NCI-H2196 (cell line): ENCODE measurements around the gene EMP3.
A peak's percentile ranks its signal among the peaks of the same experiment; 100 is the strongest.
"Not testable (repeated sequence)": the region's sequence is repeated elsewhere in the genome, so short reads cannot be mapped to it uniquely, and the experiment has no call there.

Source experiments
- DNase-seq: peaks from one replicate; lab custom pipeline; 2025; ENCODE audit not compliant: unreplicated experiment; lab: John Stamatoyannopoulos, UW

The EMP3 gene

DNA sequence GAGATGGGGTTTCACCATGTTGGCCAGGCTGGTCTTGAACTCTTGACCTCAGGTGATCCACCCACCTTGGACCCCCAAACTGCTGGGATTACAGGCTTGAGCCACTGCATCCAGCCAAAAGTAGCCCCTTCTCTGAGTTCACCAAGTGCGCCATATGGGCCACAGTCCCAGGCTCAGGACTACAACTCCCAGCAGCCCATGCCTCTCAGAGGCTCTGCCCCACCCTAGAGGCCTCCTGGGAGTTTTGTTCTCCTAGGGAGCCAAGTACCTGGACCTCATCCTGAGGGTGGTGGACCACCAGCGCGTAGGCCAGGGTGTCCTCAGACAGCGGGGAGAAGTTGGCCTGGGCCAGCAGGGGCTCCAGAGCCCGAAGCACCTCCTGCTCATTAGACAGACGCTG, 19.5 kb downstream of the EMP3 start:
- DNase-seq, result no peak

DNA sequence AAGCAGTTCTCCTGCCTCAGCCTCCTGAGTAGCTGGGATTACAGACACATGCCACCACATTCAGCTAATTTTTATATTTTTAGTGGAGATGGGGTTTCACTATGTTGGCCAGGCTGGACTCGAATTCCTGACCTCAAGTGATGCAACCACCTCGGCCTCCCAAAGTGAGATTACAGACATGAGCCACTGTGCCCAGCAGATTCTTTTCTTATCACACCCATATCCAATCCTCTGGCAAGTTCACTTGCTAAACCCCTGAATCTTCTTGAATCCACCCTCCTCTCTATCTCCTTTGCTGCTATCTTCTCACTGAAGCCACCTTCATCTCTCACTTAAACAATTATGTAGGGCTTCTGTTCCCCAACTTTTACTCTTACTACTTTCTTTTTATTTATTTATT, 20.8 kb downstream of the EMP3 start:
- no peak for DNase-seq

DNA sequence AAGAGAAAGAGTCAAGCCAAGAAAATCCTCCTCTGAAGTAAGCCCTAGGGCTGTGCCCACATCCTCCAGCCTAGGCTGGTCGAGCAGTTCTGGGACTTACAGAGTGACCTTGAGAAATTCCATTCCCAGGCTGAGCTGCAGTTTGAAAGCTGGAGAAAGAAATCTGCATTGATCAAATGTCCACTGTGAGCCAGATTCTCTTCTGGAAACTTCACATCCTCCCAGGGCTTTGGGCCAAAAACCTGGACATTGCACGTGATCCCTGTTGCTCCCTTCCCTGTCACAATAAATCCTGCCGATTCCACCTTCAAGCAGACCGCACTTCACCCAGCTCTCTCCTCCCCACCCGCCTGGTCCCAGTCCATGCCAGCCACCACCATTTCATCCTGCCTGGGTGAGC, 22.7 kb downstream of the EMP3 start:
- no peak for DNase-seq

DNA sequence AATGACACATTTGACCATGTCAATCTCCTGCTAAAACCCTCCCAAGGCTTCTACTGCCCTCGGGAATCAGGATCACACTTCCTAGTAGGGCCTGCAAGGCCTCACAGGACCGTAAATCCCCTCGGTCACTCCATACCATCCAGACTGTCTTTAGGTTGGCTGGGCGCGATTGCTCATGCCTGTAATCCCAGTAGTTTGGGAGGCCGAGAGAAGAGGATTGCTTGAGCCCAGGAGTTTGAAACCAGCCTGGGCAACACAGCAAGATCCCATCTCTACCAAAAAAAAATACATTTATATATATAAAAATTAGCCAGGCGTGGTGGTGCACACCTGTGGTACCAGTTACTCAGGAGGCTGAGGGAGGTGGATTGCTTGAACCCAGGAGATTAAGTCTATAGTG, 23.4 kb downstream of the EMP3 start:
- DNase-seq, result no peak

DNA sequence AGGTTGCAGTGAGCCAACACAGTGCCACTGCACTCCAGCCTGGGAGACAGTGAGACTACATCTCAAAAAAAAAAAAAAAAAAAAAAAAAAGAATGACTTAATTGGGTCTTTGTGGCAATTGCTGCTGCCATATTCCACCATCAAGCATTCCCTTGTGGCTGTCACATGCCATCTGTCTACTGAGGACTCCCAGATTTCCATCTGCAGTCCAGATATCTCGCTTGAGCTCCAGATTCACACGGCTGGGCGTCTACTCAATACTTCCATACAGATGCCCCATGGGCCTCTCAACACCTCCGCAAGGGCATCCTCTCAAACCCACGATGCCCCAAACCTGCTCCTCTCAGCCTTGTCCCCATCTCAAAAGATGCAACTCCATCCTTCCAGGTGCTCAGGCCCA, 25.5 kb downstream of the EMP3 start:
- no peak for DNase-seq

DNA sequence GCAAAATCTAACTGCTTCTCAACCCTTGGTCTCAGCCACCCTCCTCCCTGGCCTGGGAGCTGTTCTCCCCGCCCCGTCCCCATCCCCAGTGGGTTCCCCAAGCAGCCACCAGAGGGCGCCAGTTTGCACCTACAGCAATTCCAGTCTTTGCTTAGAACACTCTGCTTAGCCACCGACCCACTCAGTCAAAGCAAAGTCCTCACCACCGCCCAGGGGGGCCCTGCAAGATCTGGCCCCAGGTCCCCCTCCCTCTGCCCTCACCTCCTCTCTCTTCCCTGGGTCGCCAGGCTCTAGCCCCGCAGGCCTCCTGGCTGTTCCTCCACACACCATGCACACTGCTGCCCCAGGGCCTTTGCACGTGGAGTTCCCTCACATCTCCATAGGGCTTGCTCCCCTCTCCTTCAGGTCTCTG, 26.0 kb downstream of the EMP3 start:
- DNase-seq, result peak; percentile 82

DNA sequence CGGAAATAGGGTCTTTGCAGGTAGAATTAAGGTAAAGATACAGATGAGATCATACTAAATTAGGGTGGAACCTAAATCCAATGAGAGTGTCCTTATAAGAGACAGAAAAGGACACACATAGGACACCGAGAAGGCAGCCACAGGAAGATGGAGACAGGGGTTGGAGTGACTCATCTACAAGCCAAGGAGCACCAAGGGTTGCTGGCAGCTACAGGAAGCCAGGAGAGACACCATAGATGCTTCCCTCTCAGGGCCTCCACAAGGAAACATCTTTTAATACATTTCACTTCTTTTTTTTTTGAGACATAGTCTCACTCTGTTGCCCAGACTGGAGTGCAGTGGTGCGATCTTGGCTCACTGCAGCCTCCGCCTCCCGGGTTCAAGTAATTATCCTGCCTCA, 28.3 kb downstream of the EMP3 start:
- DNase-seq, result no peak

DNA sequence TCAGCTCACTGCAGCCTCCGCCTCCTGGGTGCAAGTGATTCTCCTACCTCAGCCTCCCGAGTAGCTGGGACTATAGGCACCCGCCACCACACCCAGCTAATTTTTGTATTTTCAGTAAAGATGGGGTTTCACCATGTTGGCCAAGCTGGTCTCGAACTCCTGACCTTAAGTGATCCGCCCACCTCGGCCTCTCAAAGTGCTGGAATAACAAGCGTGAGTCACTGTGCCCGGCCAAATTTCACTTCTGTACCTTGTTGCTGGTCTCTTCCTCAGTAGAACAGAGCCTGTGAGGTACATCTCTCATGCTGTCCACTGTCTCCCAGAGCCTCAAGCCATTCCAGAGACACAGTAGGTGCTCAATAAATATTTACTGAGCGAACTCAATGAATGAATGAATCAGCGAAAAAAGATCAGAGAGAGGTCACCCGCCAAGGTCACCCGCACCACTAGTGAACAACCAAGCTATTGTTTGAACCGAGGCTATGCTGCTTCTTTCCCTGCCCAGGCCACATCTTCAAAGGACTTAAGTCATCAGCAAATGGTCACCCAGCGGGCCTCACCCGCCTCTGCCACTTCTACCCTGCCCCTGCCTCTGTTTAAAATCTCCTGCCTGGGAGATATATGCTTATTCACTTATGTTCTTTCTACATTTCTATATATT, 29.1 kb downstream of the EMP3 start:
- no peak for DNase-seq

DNA sequence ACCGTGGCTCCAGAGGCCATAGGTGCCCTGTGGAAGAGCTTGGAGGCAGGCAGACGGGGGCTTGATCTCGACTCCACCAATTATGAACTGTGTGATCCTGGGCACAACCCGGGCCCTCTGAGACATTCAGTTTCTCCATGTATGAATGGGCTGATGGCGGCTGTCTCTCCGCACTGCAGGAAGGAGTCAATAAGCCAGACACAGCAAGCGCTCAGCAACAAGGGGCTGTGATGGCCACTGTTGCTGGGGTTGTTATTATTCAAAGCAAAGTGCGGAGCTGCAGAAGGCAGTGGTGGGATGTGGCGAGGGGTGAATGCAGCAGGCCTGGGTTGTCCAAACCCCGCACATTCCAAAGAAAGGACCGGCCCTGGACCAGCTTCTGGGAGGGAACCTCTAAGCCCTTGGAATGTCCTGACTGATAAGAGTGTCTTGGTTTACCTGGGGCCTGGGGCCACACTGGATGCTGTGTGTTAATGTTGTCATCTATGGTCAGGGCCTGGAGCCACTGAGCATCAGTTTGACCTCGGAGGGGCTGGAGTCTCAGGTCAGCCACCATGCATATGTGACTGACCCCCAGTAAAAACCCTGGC, 30.1 kb downstream of the EMP3 start:
- no peak for DNase-seq

DNA sequence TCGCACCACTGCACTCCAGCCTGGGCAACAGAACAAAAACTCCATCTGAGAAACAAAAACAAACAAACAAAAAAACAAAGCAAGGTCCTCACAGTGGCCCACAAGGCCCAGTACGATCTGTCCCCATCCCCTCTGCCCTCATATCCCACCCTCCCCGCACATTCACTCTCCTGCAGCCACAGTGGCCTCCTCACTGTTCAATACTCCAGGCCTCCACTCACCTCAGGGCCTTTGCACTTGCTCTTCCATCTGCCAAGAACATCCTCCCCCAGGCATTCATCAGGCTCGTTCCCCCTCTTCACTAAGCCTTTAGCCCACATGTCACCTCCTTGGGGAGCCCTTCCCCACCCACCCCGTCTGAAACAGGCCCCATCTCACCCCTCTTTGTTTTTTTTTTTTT, 33.8 kb downstream of the EMP3 start:
- DNase-seq, result no peak

DNA sequence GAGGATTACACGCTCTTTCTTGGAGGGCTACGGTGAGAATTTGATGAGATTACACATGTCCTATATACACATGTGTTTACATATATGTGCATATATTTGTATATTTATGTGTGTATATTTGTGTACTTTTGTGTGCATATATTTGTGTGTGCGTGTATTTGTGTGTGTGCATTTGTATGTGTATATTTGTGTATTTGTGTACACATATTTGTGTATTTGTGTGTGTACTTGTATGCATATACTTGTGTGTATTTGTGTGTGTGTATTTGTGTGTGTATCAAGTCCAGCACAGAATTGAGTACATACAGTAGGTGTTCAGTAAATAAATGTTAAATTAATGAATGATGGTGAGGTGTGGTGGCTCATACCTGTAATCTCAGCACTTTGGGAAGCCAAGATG, 36.6 kb downstream of the EMP3 start:
- no peak for DNase-seq

DNA sequence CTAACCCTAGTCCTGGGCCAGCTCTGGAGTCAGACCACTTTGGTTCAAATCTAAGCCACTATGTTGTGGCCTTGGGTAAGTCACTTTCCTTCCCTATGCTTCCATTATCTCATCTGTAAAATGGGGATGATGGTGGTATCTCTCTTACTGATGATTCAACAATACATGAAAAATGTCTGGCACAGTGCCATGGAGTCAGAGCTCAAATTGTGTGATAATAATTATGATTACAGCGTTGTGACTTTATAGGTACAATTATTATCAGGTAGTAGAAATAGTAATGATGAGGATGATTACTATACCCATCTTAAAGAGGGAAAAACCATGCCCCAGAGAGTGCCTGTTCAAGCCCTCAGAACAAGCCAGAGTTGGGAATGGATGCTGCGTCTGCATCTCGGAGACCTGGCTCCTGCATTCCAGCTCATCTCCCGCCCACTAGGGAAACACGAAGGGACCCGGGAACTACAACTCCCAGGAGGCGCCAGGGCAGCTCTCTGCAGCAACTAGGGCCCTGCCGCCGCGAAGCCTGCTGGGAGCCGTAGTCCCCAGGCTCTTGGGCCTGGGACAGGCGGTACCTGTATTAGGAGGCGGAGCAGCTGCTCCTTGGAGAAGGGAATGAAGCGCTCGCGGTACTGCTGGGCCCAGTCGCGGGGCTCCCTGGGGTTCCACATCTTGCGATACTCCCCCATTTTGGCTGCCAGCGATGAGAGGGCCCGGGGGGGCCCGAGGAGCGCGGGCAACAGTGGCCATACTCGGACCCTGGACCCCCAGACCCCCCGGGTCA, 37.6 kb downstream of the EMP3 start:
- peak; percentile 98 for DNase-seq

DNA sequence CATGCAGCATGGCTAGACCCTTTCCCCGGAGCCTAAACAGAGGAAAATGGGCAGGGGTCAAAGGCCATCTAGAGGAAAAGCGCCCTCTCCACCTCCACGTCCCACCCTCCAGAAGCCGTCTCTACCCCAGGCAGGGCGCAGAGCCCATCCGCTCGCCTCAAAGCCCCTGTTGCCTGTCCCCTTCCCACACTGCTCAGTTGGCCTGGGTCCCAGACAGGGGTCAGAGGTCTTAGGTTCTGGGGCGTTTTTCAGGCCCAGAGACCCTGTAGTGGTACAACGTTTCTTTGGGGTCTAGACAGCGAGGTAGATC, 38.1 kb downstream of the EMP3 start:
- no peak for DNase-seq

DNA sequence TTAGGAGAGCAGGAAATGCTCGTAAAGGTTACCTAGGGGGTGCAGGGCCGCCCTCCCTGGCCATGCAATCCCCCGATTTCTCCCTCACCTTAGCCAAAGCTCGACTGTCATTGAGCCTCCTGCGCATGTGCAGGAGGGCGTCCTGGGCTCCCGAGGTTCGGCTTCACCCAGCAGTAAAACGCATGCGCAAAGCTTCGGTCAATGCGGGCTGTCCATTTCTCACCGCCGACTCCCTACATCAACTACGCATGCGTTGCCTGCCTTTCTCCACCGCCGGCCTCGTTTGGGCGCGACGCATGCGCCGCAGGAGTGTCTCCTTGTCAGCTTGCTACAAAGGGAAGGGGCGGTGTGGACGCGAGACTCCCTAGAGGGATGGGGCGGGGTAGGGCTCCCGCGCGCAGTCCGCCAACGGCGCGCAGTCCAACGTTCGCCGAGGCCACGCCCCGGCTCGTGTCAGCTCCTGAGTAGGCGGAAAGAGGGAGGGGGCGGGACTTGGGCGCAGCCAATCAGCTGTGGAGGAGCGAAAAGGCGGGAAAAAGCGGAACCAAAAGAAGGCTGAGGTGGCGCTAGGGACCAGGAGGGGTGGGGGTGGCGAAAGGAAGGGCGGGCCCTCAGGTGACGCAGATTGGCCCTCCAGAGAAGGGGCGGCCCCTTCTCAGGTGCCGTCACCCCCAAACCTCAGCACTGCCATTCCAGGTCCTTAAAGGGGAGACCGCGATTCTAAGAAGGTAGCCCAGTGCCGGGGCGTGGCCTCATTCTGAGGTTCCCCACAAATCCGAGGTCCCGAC, 38.7 kb downstream of the EMP3 start, which contains the start of the genes SYNGR4 and TMEM143:
Gene SYNGR4, plus strand, starts transcription at position 558 of the 788 bp plus-strand sequence. CDS start 1,476 bp downstream, outside the sequence.
Gene TMEM143, minus strand, starts transcription at position 131 of the 788 bp plus-strand sequence. Its CDS starts 20 bp downstream, at position 111.
- peak; percentile 100 for DNase-seq

DNA sequence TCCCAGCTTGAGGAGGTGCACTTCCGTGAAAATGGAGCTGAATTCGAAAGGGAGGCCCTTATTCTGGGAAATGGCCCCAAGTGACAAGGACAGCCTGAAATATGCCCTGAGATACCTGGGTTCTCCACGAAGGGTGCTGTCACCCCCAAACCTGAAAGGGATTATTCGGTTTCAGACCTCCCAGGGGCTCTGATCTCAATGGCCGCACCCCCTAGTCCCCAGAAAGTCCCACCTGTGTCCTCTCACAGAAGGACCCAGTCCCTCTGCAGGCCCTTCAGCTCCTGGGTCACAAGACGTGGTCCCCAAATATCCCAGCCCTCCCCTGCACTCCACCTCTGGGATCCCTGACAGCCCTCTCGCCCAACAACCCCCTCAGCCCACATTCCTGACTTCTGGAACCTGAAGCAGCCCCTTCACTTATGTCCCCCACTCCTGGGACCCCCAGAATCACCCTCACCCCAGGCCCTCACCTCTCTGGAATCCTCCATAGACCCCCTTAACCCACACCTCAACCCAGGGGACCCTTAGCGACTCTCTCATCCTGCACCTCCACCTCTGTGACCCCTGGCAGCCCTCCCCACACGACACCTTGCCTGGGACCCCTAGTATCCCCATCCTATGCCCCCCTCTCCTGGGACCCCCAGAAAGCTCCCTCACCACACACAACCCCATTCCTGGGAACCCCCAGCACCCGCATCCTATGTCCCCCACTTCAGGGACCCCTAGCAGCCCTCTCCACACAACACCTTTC, 39.4 kb downstream of the EMP3 start:
- DNase-seq, result no peak

DNA sequence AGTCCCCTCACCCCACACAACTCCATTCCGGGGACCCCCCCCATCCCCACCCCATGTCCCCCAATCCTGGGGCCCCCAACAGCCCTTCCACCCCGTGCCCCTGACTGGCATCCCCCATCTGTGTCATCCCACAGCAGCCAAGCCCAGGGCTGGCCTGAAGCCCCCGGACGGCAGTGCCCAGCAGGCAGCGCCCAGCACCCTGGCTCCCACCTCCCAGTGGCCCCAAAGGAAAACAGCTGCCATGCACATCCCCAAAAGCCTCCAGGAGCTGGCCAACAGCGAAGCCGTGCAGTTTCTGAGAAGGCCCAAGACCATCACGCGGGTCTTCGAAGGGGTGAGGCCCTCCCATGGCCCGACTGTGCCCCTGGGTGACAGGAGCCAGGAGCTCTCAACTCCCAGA, 40.2 kb downstream of the EMP3 start:
- no peak for DNase-seq

DNA sequence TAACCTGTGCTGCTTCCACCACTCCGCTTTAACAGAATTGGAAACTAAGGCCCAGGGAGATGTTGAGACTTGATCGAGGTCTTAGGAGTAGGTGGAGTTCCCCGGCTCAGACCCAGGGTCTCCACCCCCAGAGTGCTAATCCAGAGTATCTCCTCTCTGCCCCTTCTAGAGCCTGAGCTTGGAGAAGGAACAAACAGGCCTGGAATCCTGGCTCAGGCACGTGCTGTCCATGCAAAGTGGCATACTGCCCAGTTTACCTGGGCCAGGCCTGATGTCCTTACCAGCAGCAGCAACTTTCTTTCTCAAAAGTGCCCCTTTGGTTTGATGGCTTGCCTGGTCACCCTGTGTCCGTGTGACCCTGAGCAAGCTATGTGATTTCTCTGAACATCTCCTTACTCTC, 42.5 kb downstream of the EMP3 start:
- no peak for DNase-seq

DNA sequence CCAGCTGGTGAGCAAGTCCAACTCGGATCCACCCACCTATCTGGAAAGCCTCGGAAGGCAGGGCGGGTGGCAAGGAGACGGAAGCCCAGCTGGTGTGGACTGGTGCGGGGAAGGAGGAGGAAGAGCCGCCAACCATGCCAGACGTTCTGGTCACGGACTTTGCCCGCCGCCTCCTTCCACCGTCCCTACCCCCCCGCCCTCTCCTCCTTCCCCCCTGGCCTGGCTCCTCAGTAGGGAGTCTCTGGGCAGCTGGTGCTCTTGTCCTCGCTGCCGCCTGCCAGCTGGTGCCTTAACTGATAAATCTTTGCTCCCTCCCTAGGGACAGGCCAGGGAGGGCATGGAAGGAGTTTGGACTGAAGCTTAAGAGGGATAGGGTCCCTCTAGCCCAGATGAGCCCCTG, 43.6 kb downstream of the EMP3 start:
- DNase-seq, result no peak

DNA sequence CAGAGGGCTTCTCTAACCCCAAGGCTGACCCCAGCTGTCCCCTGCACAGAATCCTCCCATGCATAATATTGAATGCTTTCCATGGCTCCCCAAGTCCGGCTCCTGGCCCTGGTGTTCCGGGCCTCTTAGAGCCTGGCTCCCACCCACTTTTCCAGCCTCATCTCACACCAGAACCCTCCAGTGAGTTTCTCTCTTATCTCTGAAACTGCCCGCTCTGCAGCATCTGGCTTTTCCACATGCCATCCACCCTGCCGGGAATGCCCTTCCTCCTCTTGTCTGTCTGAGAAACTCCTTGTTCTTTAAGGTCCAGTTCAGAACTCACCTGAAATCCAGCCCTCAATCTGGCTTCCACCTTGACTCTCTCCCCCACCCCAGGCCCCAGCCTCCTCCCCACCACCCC, 45.6 kb downstream of the EMP3 start:
- DNase-seq, result no peak

DNA sequence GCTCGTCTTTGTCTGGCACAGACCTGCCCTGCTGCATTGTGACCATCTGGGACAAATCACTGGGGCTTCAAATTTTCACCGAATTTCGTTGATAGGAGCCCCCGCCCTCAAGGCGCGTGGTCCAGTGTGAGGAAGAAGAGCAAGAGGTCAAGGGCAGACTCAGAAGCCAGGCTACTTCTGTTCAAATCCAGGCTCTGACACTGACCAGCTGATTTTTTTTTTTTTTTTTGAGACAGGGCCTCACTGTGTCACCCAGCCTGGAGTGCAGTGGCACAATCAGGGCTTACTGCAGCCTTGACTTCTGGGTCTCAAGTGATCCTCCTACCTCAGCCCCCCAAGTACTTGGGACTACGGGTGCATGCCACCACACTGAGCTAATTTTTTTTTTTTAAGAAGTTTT, 46.0 kb downstream of the EMP3 start:
- no peak for DNase-seq

DNA sequence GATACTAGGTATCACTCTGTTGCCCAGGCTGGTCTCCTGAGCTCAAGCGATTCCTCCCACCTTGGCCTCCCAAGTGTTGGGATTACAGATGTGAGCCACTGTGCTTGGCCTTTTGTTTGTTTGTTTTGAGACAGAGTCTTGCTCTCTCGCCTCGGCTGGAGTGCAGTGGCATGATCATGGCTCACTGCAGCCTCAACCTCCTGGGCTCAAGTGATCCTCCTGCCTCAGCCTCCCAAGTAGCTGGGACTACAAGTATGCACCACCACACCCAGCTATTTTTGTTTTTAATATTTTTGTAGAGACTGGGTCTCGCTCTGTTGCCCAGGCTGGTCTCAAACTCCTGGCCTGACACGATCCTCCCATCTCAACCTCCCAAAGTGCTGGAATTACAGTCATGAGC, 46.4 kb downstream of the EMP3 start:
- DNase-seq, result not testable (repeated sequence)
